ENCODE measurements around the gene NOTUM.

Gene NOTUM

GRCh38 chr17:81935709-81936084, 25.3 kb downstream of the NOTUM start:
- DNase-seq (ENCODE audit: low read depth), result no peak

GRCh38 chr17:81934850-81935708, 25.9 kb downstream of the NOTUM start:
- DNase-seq (ENCODE audit: low read depth), result no peak

GRCh38 chr17:81934098-81934757, 26.8 kb downstream of the NOTUM start:
- DNase-seq (ENCODE audit: low read depth), result no peak

DNA sequence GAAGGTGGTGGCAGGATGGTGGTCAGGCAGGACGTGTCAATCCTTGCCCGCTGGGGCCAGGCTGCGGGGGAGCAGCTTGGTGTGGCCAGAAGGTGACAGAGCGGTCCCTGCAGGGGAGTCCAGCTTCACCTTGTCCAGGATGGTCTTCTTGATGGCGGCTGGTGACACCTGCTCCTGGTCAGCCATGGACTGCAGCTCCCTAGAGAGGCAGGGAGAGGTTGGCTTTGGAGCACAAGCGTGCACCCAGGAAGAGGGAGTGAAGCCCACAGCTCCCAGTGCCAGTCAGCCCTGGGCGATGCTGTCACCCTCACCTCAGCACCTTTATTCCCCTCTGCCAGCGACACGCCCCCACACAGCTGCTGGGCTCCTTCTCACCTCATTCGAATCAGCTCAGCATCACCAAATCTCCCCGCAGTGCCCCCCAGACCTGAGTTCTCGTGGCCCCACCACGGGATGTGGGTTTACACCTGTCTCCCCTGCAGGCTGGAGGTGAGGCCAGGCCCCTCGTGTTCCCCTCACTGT, 27.7 kb downstream of the NOTUM start:
- no peak for DNase-seq (ENCODE audit: low read depth)

GRCh38 chr17:81932333-81932983, 28.5 kb downstream of the NOTUM start:
- DNase-seq (ENCODE audit: low read depth), result no peak

- no peak for DNase-seq (ENCODE audit: low read depth)
These were observed 29.2 kb downstream of the NOTUM start for GRCh38 chr17:81931557-81932332.

DNA sequence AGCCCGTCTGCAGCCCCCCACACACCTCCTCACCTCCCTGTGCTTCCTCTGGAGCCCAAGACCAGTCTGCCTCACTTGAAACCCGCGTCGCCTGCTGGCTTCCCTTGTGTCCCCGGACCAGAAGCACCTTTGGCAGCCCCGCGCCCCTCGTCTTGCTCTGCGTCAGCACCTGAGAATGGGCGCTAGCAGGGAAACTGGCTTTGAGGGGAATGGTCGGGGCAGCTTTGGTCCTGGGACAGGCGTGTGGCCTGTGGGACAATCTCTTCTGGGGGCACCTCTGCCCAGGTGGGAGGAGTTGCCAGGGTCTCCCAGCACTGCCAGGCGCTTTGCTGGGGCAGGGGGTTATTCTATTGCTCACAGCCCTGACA, 29.8 kb downstream of the NOTUM start:
- DNase-seq (ENCODE audit: low read depth), result no peak

DNA sequence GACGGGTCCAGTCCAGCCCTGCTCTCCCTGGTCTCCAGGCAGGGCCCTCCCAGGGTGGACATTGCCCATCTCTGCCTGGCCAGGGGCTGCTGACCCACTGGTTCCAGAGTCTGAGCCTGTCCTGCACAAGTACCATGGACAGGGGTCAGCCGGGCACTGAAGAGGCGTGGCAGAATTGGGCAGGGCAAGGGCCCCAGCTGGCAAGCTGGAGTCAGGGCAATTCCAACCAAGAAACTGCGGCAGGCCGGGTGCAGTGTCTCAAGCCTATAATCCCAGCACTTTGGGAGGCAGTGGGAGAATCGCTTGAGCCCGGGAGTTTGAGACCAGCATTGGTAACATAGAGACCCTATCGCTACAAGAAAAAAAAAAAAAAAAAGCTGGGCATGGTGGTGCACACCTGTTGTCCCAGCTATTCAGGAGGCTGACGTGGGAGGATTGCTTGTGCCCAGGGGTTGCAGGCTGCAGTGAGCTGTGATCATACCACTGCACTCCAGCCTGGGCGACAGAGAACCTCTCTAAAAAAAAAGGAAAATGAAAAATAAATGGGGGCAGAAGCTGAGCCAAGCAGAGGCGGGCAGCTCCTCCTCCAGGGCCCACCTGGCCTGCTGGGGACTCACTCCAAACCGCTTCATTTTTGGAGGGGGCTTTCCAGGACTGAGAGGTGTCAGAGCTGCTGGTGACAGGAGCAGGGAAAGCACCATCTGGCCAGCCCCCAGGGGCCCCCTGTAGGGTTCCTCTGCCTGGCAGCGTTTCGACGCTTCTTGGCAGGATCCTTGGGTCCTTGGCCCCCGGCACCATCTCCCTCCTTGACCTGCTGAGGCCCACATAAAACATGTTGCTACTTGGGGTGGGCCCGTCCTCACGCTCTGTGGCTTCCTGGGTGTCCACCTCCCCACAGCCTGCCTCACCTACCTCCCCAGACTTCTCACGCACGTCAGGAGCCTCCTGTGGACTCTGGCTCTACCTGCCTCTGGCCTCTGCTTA, 30.6 kb downstream of the NOTUM start:
- no peak for DNase-seq (ENCODE audit: low read depth)

DNA sequence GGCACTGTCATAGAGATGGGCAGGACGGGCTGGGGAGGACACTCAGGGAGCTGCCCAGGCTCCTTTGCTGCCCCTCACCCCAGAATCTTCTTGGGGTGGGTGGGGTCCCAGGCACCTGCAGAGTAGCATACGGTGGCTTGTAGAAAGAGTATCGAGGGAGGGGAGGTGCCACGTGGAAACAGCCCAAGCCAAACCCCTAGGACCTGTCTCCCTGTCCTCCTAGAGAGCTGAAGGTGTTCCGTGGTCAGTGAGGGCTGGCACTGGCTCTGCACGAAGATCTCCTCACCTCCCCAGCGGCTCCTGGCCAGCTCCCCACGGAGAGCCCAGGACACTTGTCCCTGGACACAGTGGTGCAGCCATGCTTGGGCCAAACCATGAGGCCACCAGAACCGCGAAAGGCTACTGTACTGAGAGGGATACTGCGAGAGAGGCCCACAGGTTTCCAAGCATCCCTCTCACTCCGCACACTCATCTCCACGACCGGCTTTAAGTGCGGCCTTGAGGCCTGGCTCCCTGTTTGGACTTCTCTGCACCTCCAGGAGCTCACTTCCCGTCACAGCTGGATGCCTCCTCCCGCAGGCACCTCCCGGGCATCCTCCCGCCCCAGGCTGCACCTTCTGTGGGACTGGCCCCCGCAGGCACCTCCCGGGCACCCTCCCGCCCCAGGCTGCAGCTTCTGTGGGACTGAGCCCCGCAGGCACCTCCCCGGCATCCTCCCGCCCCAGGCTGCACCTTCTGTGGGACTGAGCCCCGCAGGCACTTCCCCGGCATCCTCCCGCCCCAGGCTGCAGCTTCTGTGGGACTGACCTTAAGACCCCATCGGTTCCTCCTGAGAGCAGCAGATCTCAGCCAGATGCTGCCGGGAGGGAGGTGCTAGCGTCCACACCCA, 31.5 kb downstream of the NOTUM start:
- DNase-seq (ENCODE audit: low read depth), result no peak

- DNase-seq (ENCODE audit: low read depth), result no peak
These were observed 32.3 kb downstream of the NOTUM start for GRCh38 chr17:81928544-81929252.

DNA sequence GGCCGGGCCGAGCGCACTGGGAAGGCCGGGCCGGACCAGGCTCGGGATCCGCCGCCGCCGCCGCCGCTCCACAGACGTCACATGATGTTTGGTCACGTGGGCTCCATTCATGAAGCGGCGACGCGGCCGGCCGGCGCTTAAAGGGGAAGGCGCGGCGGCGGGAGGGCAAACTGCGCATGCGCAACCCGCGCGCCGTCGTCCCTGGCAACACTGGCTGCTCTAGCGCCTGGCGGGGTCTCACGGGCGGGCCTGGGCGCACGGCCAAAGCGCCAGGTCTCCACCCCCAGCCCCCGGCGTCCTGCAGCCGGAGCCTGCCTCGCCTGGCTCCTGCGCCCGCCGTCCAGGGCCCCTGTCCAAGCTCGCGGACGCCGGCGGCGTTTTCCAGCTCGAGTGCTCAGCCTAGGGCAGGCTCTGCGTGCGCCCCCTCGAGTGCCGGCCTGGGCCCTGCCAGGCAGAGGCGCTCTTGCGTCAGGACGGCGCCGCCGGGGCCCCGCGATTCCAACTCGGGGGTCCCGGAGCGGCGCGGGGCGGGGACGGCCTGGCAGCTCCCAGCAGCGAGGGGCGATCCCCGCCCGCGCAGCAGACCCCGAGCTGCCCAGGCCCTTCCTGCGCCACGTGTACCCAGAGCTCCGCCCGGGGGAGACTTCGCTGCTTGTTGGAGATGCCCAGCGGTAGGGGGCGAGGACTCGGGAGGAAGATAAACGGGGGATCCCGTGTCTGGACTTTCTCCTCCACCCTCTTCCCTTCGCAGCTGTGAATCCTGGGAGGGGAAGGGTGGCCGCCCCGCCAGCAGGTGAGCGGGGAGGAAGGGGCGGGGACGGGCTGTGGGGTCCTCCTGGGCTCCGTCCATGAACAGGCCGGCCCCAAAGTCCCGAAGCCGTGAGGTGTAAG, 33.1 kb downstream of the NOTUM start, which contains the start of gene MAFG:
TSS of gene MAFG (minus strand) at position 83 of the 891 bp plus-strand sequence. CDS start 4,550 bp downstream, outside the sequence.
- DNase-seq (ENCODE audit: low read depth), result peak; percentile 87

GRCh38 chr17:81927152-81927652, 33.8 kb downstream of the NOTUM start:
- no peak for DNase-seq (ENCODE audit: low read depth)

DNA sequence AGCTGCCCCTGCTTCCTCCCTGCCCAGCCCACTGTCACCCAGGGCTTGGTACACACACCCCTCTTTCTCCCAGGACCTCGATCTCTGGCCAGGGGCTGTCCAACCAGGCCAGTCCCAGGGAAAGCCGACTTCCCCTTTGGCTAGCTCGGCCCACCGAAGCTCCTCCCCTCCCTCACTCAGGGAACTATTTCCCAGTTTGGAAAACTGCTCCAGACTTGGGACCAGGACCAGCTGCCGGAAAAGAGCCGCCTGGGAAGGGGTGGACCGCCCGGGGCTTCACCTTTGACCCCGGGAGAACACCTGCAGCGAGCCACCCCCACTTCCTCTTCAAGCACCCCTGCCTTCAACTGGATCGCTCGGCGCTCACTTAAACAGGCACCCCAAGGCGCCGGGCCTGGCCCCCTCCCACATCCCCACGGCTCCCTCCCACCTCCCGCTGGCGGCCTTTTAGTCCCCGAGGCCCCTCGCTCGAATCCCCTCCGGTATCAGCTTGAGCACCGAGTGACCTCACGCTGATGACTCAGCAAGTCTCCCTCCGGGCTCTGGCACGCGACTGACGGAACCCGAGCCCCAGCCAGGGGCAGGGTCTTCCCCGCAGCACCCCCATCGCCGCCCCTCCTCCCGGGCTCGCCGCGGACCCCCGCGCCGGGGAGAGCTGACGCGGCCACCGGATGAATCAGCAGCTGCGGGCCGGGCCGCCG, 34.4 kb downstream of the NOTUM start:
- peak; percentile 61 for DNase-seq (ENCODE audit: low read depth)

DNA sequence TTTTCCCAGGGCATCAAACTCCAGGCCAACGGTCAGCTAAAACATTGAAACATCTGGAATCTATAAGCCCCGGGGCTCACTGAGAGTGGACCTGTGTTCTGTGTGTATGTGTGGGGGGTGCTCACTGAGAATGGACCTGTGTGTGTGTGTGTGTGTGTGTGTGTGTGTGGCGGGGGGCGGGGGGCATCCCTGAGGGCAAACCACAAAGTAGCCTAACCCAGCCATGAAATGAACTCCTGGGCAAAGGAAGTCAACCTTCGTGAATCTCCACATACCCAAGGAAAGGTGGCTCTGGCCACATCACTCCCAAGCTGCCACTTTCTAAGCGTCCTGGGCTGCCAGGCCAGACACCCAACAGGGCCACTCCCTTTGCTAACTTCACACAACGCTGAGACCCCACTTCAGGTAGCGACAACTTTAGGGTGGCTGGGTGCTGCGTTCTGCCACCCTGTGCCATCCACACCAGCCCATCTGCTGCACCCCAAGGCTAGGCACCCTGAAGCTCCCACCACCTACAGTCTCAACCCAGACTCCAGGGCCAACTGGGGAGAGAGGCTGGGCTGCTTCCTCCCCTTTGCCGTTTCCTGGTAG, 35.0 kb downstream of the NOTUM start:
- DNase-seq (ENCODE audit: low read depth), result no peak

GRCh38 chr17:81924557-81925532, 36.1 kb downstream of the NOTUM start:
- no peak for DNase-seq (ENCODE audit: low read depth)
